ENCODE results near the gene SLC46A1.

DNA sequence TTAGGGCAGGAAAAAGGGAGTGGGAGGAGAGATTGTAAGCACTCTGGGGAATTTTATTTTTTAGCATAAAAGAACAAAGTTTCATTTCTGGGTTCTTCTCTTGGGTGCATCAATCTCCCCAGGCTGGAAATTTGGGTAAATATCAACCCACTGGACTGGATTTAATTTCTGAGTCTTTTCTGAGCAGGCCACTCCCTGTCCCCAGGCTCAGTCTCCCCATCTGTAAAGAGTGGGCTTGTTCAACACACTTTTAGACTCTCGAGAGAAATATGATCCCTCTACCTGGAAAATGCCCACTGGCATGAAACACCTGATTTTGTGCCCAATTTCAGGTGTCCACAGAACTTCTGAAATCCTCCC lies 35.3 kb downstream of the SLC46A1 start:
- TF ChIP-seq, protein P1, sequence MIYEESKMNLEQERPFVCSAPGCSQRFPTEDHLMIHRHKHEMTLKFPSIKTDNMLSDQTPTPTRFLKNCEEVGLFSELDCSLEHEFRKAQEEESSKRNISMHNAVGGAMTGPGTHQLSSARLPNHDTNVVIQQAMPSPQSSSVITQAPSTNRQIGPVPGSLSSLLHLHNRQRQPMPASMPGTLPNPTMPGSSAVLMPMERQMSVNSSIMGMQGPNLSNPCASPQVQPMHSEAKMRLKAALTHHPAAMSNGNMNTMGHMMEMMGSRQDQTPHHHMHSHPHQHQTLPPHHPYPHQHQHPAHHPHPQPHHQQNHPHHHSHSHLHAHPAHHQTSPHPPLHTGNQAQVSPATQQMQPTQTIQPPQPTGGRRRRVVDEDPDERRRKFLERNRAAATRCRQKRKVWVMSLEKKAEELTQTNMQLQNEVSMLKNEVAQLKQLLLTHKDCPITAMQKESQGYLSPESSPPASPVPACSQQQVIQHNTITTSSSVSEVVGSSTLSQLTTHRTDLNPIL (CRISPR knock-in tag; IDR thresholded peaks at IDR 0.05): no peak
- no peak for TF ChIP-seq CHD7 (IDR thresholded peaks at IDR 0.05; ENCODE audit: low read depth, low read length)
- no peak for TF ChIP-seq E2F1 (CRISPR knock-in tag; IDR thresholded peaks at IDR 0.05)
- TF ChIP-seq POLR2AphosphoS5 (IDR thresholded peaks at IDR 0.05; ENCODE audit: control insufficient read depth, insufficient read depth, low read depth, low read length): no peak
- TF ChIP-seq SP2 (IDR thresholded peaks at IDR 0.05; ENCODE audit: extremely low read depth, low read depth, low read length, poor library complexity, severe bottlenecking): no peak
- TF ChIP-seq, protein P2, sequence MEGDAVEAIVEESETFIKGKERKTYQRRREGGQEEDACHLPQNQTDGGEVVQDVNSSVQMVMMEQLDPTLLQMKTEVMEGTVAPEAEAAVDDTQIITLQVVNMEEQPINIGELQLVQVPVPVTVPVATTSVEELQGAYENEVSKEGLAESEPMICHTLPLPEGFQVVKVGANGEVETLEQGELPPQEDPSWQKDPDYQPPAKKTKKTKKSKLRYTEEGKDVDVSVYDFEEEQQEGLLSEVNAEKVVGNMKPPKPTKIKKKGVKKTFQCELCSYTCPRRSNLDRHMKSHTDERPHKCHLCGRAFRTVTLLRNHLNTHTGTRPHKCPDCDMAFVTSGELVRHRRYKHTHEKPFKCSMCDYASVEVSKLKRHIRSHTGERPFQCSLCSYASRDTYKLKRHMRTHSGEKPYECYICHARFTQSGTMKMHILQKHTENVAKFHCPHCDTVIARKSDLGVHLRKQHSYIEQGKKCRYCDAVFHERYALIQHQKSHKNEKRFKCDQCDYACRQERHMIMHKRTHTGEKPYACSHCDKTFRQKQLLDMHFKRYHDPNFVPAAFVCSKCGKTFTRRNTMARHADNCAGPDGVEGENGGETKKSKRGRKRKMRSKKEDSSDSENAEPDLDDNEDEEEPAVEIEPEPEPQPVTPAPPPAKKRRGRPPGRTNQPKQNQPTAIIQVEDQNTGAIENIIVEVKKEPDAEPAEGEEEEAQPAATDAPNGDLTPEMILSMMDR (IDR thresholded peaks at IDR 0.05 in 2 of 3, conservative IDR thresholded peaks at IDR 0.05 in 1 of 3; ENCODE audit: insufficient read depth in 2 of 3, low read depth in 1 of 3, low read length in 3 of 3): no peak
- TF ChIP-seq, protein P3, sequence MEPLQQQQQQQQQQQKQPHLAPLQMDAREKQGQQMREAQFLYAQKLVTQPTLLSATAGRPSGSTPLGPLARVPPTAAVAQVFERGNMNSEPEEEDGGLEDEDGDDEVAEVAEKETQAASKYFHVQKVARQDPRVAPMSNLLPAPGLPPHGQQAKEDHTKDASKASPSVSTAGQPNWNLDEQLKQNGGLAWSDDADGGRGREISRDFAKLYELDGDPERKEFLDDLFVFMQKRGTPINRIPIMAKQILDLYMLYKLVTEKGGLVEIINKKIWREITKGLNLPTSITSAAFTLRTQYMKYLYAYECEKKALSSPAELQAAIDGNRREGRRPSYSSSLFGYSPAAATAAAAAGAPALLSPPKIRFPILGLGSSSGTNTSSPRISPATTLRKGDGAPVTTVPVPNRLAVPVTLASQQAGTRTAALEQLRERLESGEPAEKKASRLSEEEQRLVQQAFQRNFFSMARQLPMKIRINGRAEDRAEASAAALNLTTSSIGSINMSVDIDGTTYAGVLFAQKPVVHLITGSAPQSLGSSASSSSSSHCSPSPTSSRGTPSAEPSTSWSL (CRISPR knock-in tag; IDR thresholded peaks at IDR 0.05; ENCODE audit: borderline replicate concordance): no peak
- TF ChIP-seq CREM (IDR thresholded peaks at IDR 0.05; ENCODE audit: low read depth): no peak
- no peak for TF ChIP-seq EZH2 (IDR thresholded peaks at IDR 0.05; ENCODE audit: borderline replicate concordance, low read depth, low read length)
- TF ChIP-seq HNRNPLL (IDR thresholded peaks at IDR 0.05; ENCODE audit: low read depth, low read length, poor library complexity, severe bottlenecking): no peak
- TF ChIP-seq CBX5 (IDR thresholded peaks at IDR 0.05; ENCODE audit: borderline replicate concordance, low read depth): no peak
- TF ChIP-seq JUN (IDR thresholded peaks at IDR 0.05; ENCODE audit: borderline replicate concordance, low read depth, low read length): no peak
- TF ChIP-seq JUN (CRISPR knock-in tag; IDR thresholded peaks at IDR 0.05; ENCODE audit: borderline replicate concordance): no peak
- no peak for TF ChIP-seq NFYB (IDR thresholded peaks at IDR 0.05; ENCODE audit: extremely low read depth, insufficient read length)
- no peak for TF ChIP-seq SPI1 (IDR thresholded peaks at IDR 0.05; ENCODE audit: borderline replicate concordance, low read depth, low read length)

All from K562 (cell line).